IPS-15b (cell line): ENCODE results near the gene HECTD1.
"Not testable (repeated sequence)": the region's sequence is repeated elsewhere in the genome, so short reads cannot be mapped to it uniquely, and the experiment has no call there.

Experiments used
- H3K27me3 ChIP-seq: one replicate; pipeline ENCODE4 v1.6.1; 2013; ENCODE audit warnings: low read length; ENCODE audit not compliant: control insufficient read depth, insufficient read depth
- H3K36me3 ChIP-seq: one replicate; pipeline ENCODE4 v1.6.1; 2013; ENCODE audit warnings: low read length; ENCODE audit not compliant: control insufficient read depth, insufficient read depth
- H3K4me1 ChIP-seq: one replicate; pipeline ENCODE4 v1.6.1; 2013; ENCODE audit warnings: mild to moderate bottlenecking, low read length; ENCODE audit not compliant: control insufficient read depth, insufficient read depth
- H3K4me3 ChIP-seq: one replicate; pipeline ENCODE4 v1.5.1; 2013; ENCODE audit warnings: low read depth, low read length
- H3K9ac ChIP-seq: one replicate; pipeline ENCODE4 v1.6.1; 2013; ENCODE audit warnings: low read depth, mild to moderate bottlenecking, low read length
- H3K9me3 ChIP-seq: one replicate; pipeline ENCODE4 v1.6.1; 2013; ENCODE audit warnings: mild to moderate bottlenecking, low read length; ENCODE audit not compliant: control insufficient read depth, insufficient read depth

The HECTD1 gene

GRCh38 chr14:31203899-31204592 is 3.5 kb downstream of the HECTD1 start:
- not testable (repeated sequence) for H3K4me3 ChIP-seq, H3K4me1 ChIP-seq

DNA sequence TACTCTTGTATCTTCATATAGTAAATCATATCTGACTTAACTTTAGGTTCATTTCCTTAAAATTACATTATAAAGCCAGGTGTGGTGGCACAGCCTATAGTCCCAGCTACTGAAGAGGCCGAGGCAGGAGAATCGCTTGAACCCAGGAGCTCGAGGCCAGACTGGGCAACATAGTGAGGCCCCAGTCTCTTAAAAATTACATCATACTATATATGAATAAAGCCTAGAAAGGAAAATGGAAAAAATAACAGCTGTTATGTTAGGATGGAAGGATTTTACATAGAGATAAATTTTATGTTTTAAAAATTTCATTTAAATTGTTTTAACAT is 4.2 kb downstream of the HECTD1 start:
- peaks cover 6% of the 10 kb centered on the region for H3K4me1 ChIP-seq
- H3K36me3 ChIP-seq, result peaks cover 2% of the 10 kb centered on the region
- no peaks in the 10 kb centered on the region for H3K9me3 ChIP-seq

More at GRCh38 chr14:31203899-31204592, 3.5 kb downstream of the HECTD1 start:
- H3K9me3 ChIP-seq, H3K27me3 ChIP-seq, H3K9ac ChIP-seq, H3K36me3 ChIP-seq: not testable (repeated sequence)

GRCh38 chr14:31201111-31201510 is 6.5 kb downstream of the HECTD1 start:
- peaks cover 11% of the 10 kb centered on the region for H3K4me1 ChIP-seq
- H3K4me3 ChIP-seq, result no peak overlapping the region
- H3K9me3 ChIP-seq, result no peaks in the 10 kb centered on the region
- no peaks in the 10 kb centered on the region for H3K27me3 ChIP-seq
- no peak overlapping the region for H3K9ac ChIP-seq
- no peaks in the 10 kb centered on the region for H3K36me3 ChIP-seq

More for the DNA sequence above, 4.2 kb downstream of the HECTD1 start:
- H3K4me3 ChIP-seq, result no peak overlapping the region
- no peak overlapping the region for H3K9ac ChIP-seq
- no peaks in the 10 kb centered on the region for H3K27me3 ChIP-seq

- no peaks in the 10 kb centered on the region for H3K36me3 ChIP-seq
- H3K4me1 ChIP-seq, result peaks cover 12% of the 10 kb centered on the region
- no peak overlapping the region for H3K9ac ChIP-seq
- H3K9me3 ChIP-seq, result no peaks in the 10 kb centered on the region
- H3K4me3 ChIP-seq, result no peak overlapping the region
- H3K27me3 ChIP-seq, result no peaks in the 10 kb centered on the region
Measured at GRCh38 chr14:31200702-31200990, 6.9 kb downstream of the HECTD1 start.

- Histone ChIP-seq H3K4me3 (no peak overlapping the region), H3K4me1 (peaks cover 13% of the 10 kb centered on the region), H3K27me3 (no peaks in the 10 kb centered on the region), H3K9ac (no peak overlapping the region), H3K36me3 (no peaks in the 10 kb centered on the region), H3K9me3 (no peaks in the 10 kb centered on the region)
Measured at GRCh38 chr14:31197671-31198070, 9.9 kb downstream of the HECTD1 start.

GRCh38 chr14:31196839-31197492 is 10.6 kb downstream of the HECTD1 start:
- H3K4me1 ChIP-seq, result peaks cover 13% of the 10 kb centered on the region
- no peaks in the 10 kb centered on the region for H3K36me3 ChIP-seq
- H3K27me3 ChIP-seq, result no peaks in the 10 kb centered on the region

DNA sequence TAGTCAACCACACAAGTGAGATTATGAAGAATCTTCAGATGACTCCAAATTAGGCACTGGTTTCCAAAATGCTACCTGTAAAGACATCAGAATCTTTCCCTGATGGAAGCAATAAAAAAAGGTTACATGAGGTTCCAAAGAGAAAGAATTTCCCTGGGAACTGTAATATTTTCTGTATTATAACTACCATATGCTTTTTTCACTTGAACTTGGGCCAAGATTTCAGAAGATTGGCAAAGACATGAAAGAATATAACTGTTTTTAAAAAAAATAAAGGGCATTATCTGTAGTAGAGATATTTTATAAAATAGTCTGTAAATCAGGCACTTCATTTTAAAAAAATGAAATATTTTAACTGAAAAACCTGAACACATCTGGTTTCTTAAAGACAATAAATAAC is 12.9 kb downstream of the HECTD1 start:
- H3K9me3 ChIP-seq, result no peaks in the 10 kb centered on the region
- H3K36me3 ChIP-seq, result peaks cover 3% of the 10 kb centered on the region
- no peak overlapping the region for H3K9ac ChIP-seq
- peaks cover 10% of the 10 kb centered on the region for H3K4me1 ChIP-seq
- H3K4me3 ChIP-seq, result no peak overlapping the region
- H3K27me3 ChIP-seq, result no peaks in the 10 kb centered on the region

More at GRCh38 chr14:31196839-31197492, 10.6 kb downstream of the HECTD1 start:
- no peak overlapping the region for H3K9ac ChIP-seq
- no peak overlapping the region for H3K4me3 ChIP-seq
- H3K9me3 ChIP-seq, result no peaks in the 10 kb centered on the region

- no peaks in the 10 kb centered on the region for H3K9me3 ChIP-seq
- no peak overlapping the region for H3K9ac ChIP-seq
- no peaks in the 10 kb centered on the region for H3K27me3 ChIP-seq
- H3K36me3 ChIP-seq, result peaks cover 3% of the 10 kb centered on the region
- peaks cover 10% of the 10 kb centered on the region for H3K4me1 ChIP-seq
- no peak overlapping the region for H3K4me3 ChIP-seq
Measured at GRCh38 chr14:31194095-31194494, 13.5 kb downstream of the HECTD1 start.

DNA sequence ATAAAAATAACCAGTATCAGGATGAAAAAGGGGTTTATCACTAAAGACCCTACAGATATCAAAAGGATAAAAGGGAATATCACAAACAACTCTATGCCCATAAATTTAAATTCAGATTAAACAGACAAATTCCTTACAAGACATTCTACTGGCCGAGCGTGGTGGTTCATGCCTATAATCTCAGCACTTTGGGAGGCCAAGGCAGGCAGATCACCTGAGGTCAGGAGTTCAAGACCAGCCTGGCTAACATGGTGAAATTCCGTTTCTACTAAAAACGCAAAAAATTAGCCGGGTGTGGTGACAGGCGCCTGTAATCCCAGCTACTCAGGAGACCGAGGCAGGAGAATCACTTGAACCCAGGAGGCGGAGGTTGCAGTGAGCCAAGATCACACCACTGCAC is 15.0 kb downstream of the HECTD1 start:
- not testable (repeated sequence) for H3K36me3 ChIP-seq, H3K4me3 ChIP-seq

DNA sequence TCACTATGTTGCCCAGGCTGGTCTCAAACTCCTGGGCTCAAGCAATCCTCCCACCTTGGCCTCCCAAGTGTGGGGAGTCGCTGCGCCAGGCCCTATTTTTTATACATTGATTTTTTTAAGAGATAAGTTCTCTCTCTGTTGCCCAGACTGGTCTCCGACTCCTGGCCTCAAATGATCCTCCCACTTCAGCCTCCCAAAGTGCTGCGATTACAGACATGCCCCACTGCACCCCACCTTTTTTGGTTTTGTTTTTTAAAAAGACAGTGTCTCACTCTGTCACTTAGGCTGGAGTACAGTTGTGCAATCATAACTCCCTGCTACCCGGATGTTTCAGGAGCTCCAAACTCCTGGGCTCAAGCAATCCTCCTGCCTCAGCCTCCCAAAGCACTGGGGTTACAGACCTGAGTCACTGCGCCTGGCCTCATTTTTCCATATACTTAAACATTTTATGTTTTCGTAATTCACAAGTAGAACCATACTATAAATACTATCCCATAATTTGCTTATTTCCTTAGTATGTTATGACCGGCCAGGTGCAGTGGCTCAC is 16.8 kb downstream of the HECTD1 start:
- H3K4me3 ChIP-seq, result no peak overlapping the region
- peaks cover 3% of the 10 kb centered on the region for H3K36me3 ChIP-seq
- H3K9ac ChIP-seq, result no peak overlapping the region
- H3K27me3 ChIP-seq, result no peaks in the 10 kb centered on the region
- no peaks in the 10 kb centered on the region for H3K9me3 ChIP-seq
- H3K4me1 ChIP-seq, result peaks cover 2% of the 10 kb centered on the region

More for the DNA sequence above, 15.0 kb downstream of the HECTD1 start:
- H3K9ac ChIP-seq, H3K9me3 ChIP-seq, H3K4me1 ChIP-seq, H3K27me3 ChIP-seq: not testable (repeated sequence)

DNA sequence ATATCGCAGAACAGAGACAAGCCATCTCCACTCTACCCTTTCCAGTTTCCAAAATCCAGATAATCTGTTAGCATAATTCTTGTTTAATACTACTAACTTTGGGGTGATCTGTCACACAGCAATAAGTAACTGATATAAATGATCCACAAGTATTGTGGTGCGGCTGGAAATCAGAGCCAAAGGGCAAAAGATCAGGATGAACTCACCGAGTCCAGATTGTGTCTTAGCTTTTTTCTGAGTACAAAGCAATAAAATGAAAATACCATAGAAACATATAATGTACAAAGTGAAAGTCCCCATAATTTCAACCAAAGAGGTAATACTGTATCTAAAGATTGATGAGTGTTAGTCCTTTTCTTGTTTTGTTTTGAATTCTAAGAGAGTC is 17.4 kb downstream of the HECTD1 start:
- Histone ChIP-seq H3K36me3 (peaks cover 3% of the 10 kb centered on the region), H3K4me1 (no peaks in the 10 kb centered on the region), H3K9me3 (no peaks in the 10 kb centered on the region), H3K9ac (no peak overlapping the region), H3K4me3 (no peak overlapping the region), H3K27me3 (no peaks in the 10 kb centered on the region)
